HepG2 (cell line): ENCODE results near the gene POLR3E. TPM values are rescaled to one million over a fixed set of nuclear protein-coding genes. Genes with fewer than 3 reads are reported as not detected.

Experiments
- NFATC3 ChIP-seq: sonication (generic); formaldehyde crosslinking; IDR thresholded peaks from 2 replicates; pipeline ENCODE4 v1.5.1; 2020; ENCODE audit warnings: mild to moderate bottlenecking, missing genetic modification reagents
- SATB2 ChIP-seq: sonication (generic); formaldehyde crosslinking; IDR thresholded peaks from 2 replicates; pipeline ENCODE4 v1.5.0; 2020; ENCODE audit warnings: missing genetic modification reagents
- SRY ChIP-seq: sonication (generic); formaldehyde crosslinking; IDR thresholded peaks from 2 replicates; pipeline ENCODE4 v1.8.0; 2022; ENCODE audit warnings: mild to moderate bottlenecking, missing genetic modification reagents
- TBP ChIP-seq: sonication (generic); formaldehyde crosslinking; IDR thresholded peaks from 2 replicates; pipeline ENCODE4 v1.5.0; 2020; ENCODE audit warnings: missing genetic modification reagents
- ZNF350 ChIP-seq: sonication (generic); formaldehyde crosslinking; IDR thresholded peaks from 2 replicates; pipeline ENCODE4 v1.4.0; 2020; ENCODE audit warnings: mild to moderate bottlenecking, low read depth, missing genetic modification reagents, borderline replicate concordance
- ZNF446 ChIP-seq: sonication (generic); formaldehyde crosslinking; IDR thresholded peaks from 2 replicates; pipeline ENCODE4 v1.5.0; 2020; ENCODE audit warnings: mild to moderate bottlenecking, missing genetic modification reagents
- ZNF510 ChIP-seq: sonication (generic); formaldehyde crosslinking; IDR thresholded peaks from 2 replicates; pipeline ENCODE4 v1.4.0; 2020; ENCODE audit warnings: low read depth, mild to moderate bottlenecking, missing genetic modification reagents
- ZNF670 ChIP-seq: sonication (generic); formaldehyde crosslinking; IDR thresholded peaks from 2 replicates; pipeline ENCODE4 v1.8.0; 2022; ENCODE audit warnings: mild to moderate bottlenecking, missing genetic modification reagents, borderline replicate concordance
- ZNF780A ChIP-seq: sonication (generic); formaldehyde crosslinking; IDR thresholded peaks from 2 replicates; pipeline ENCODE4 v1.8.0; 2022; ENCODE audit warnings: mild to moderate bottlenecking, missing genetic modification reagents, moderate library complexity
- polyA plus RNA-seq, 8 experiments: library from polyadenylated mRNA; depleted of rRNA in 3 of 8; stranded (reverse) in 7 of 8; unstranded in 1 of 8; fragments of >200 nt; fragmentation: Illumina TruSeq in 4 of 8; extraction: Trizol in 4 of 8; gene quantifications; 2 replicates each; pipeline versions ENCODE4 v1.2.1 to v1.2.3, GENCODE V29; 2011 to 2016; ENCODE audit warnings: low read depth in 4 of 8, missing spikeins in 1 of 8, mixed read lengths in 1 of 8; ENCODE audit not compliant: insufficient read depth in 1 of 8
- total RNA-seq, 5 experiments: library from RNA; depleted of rRNA; stranded (reverse); fragments of >200 nt; fragmentation: Illumina TruSeq; extraction: Trizol; gene quantifications; 2 replicates each; pipeline ENCODE4 v1.2.3, GENCODE V29; 2016; ENCODE audit warnings: low read depth in 1 of 5
- TF ChIP-seq, protein P1 (sequence below): sonication (generic); formaldehyde crosslinking; IDR thresholded peaks from 2 replicates; pipeline ENCODE4 v1.4.0; 2020; ENCODE audit warnings: missing genetic modification reagents
- TF ChIP-seq, protein P2 (sequence below): sonication (generic); formaldehyde crosslinking; IDR thresholded peaks from 2 replicates; pipeline ENCODE4 v1.4.0; 2020; ENCODE audit warnings: missing genetic modification reagents
- TF ChIP-seq, protein P3 (sequence below): sonication (generic); formaldehyde crosslinking; IDR thresholded peaks from 2 replicates; pipeline ENCODE4 v1.5.0; 2020; ENCODE audit warnings: missing genetic modification reagents, mild to moderate bottlenecking, borderline replicate concordance
- TF ChIP-seq, protein P4 (sequence below): sonication (generic); formaldehyde crosslinking; IDR thresholded peaks from 2 replicates; pipeline ENCODE4 v1.4.0; 2020; ENCODE audit warnings: mild to moderate bottlenecking, missing genetic modification reagents
- TF ChIP-seq, protein P5 (sequence below): sonication (generic); formaldehyde crosslinking; IDR thresholded peaks from 2 replicates; pipeline ENCODE4 v1.5.0; 2020; ENCODE audit warnings: missing genetic modification reagents

POLR3E gene
- total and polyA plus RNA-seq, 2 of the 13 experiments (the other 11 are each of a cell fraction or from before 2014, with no cell fraction given) = 135 to 262 TPM

DNA sequence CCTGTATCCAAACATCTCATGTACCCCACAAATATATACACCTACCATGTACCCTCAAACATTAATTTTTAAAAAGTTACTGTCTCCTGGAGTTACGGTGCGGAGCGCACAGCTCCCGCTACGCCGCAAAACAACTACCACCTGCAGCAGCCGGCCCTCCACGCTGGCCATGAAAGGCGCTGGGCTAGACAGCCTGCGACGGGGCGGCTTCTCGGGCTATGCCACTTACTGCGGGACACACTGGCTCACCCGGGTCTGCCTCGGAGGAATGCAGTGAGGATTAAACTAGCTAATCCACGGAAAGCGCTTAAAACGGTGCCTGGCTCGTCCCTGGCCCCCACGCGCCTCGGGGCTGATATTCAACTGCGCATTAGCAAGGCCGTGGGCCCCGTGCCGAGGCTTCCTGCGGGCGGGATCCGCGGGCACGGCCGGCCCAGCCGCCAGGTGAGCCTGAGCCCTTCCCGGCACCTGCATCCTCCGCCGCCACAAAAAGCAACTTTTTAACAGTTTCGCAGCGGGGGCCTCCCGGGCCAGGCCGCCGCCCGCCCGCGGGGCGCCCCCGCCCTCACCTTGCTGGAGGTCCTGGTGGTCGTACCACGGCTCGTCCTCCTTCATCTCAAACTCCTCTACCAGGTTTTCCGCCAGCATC, 76.6 kb downstream of the POLR3E start (continued):
- TF ChIP-seq, protein P1, sequence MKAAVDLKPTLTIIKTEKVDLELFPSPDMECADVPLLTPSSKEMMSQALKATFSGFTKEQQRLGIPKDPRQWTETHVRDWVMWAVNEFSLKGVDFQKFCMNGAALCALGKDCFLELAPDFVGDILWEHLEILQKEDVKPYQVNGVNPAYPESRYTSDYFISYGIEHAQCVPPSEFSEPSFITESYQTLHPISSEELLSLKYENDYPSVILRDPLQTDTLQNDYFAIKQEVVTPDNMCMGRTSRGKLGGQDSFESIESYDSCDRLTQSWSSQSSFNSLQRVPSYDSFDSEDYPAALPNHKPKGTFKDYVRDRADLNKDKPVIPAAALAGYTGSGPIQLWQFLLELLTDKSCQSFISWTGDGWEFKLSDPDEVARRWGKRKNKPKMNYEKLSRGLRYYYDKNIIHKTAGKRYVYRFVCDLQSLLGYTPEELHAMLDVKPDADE (CRISPR knock-in tag) = 0 out of 2 replicates have a peak, but pooled peaks have one; percentile 29
- peak; percentile 35 for TF ChIP-seq SRY (CRISPR knock-in tag)
- TF ChIP-seq ZNF446 (CRISPR knock-in tag) = peak; percentile 88; the same call in 1 of the 2 replicates
- TF ChIP-seq, protein P2, sequence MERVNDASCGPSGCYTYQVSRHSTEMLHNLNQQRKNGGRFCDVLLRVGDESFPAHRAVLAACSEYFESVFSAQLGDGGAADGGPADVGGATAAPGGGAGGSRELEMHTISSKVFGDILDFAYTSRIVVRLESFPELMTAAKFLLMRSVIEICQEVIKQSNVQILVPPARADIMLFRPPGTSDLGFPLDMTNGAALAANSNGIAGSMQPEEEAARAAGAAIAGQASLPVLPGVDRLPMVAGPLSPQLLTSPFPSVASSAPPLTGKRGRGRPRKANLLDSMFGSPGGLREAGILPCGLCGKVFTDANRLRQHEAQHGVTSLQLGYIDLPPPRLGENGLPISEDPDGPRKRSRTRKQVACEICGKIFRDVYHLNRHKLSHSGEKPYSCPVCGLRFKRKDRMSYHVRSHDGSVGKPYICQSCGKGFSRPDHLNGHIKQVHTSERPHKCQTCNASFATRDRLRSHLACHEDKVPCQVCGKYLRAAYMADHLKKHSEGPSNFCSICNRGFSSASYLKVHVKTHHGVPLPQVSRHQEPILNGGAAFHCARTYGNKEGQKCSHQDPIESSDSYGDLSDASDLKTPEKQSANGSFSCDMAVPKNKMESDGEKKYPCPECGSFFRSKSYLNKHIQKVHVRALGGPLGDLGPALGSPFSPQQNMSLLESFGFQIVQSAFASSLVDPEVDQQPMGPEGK = 0 out of 2 replicates have a peak, but pooled peaks have one; percentile 41
- TF ChIP-seq SATB2 (CRISPR knock-in tag) = peak; percentile 39; the same call in 1 of the 2 replicates
- TF ChIP-seq, protein P3, sequence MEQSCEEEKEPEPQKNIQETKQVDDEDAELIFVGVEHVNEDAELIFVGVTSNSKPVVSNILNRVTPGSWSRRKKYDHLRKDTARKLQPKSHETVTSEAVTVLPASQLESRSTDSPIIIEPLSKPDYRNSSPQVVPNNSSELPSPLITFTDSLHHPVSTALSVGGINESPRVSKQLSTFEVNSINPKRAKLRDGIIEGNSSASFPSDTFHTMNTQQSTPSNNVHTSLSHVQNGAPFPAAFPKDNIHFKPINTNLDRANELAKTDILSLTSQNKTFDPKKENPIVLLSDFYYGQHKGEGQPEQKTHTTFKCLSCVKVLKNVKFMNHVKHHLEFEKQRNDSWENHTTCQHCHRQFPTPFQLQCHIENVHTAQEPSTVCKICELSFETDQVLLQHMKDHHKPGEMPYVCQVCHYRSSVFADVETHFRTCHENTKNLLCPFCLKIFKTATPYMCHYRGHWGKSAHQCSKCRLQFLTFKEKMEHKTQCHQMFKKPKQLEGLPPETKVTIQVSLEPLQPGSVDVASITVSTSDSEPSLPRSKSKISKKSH (CRISPR knock-in tag) = peak; percentile 59
- 0 out of 2 replicates have a peak, but pooled peaks have one; percentile 38 for TF ChIP-seq TBP (CRISPR knock-in tag)
- no peak for TF ChIP-seq NFATC3 (CRISPR knock-in tag)
- TF ChIP-seq ZNF350 (CRISPR knock-in tag) = peak; percentile 44; the same call in 1 of the 2 replicates
- peak; percentile 61; the same call in 1 of the 2 replicates for TF ChIP-seq ZNF780A (CRISPR knock-in tag)
- TF ChIP-seq, protein P4, sequence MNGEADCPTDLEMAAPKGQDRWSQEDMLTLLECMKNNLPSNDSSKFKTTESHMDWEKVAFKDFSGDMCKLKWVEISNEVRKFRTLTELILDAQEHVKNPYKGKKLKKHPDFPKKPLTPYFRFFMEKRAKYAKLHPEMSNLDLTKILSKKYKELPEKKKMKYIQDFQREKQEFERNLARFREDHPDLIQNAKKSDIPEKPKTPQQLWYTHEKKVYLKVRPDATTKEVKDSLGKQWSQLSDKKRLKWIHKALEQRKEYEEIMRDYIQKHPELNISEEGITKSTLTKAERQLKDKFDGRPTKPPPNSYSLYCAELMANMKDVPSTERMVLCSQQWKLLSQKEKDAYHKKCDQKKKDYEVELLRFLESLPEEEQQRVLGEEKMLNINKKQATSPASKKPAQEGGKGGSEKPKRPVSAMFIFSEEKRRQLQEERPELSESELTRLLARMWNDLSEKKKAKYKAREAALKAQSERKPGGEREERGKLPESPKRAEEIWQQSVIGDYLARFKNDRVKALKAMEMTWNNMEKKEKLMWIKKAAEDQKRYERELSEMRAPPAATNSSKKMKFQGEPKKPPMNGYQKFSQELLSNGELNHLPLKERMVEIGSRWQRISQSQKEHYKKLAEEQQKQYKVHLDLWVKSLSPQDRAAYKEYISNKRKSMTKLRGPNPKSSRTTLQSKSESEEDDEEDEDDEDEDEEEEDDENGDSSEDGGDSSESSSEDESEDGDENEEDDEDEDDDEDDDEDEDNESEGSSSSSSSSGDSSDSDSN (CRISPR knock-in tag) = peak; percentile 72
- TF ChIP-seq ZNF510 (CRISPR knock-in tag) = 0 out of 2 replicates have a peak, but pooled peaks have one; percentile 23
- peak; percentile 32; the same call in 1 of the 2 replicates for TF ChIP-seq ZNF670 (CRISPR knock-in tag)
- TF ChIP-seq, protein P5, sequence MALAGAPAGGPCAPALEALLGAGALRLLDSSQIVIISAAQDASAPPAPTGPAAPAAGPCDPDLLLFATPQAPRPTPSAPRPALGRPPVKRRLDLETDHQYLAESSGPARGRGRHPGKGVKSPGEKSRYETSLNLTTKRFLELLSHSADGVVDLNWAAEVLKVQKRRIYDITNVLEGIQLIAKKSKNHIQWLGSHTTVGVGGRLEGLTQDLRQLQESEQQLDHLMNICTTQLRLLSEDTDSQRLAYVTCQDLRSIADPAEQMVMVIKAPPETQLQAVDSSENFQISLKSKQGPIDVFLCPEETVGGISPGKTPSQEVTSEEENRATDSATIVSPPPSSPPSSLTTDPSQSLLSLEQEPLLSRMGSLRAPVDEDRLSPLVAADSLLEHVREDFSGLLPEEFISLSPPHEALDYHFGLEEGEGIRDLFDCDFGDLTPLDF (CRISPR knock-in tag) = no peak; the same call in 1 of the 2 replicates
